Kidney epithelial cell (primary cell): ENCODE data around the gene CALN1. TPM values are rescaled to one million over a fixed set of nuclear protein-coding genes. Genes with fewer than 3 reads are reported as not detected.

Source experiments
- DNase-seq: peaks from one replicate; pipeline ENCODE4 v3.0.0-alpha.2; 2010; ENCODE audit warnings: low read depth
- H3K27me3 ChIP-seq: 2 replicates; pipeline ENCODE4 v1.6.0; 2011; ENCODE audit warnings: low read length; ENCODE audit not compliant: control insufficient read depth, insufficient read depth
- H3K36me3 ChIP-seq: 2 replicates; pipeline ENCODE4 v1.5.1; 2011; ENCODE audit warnings: low read length; ENCODE audit not compliant: control insufficient read depth, insufficient read depth
- H3K4me3 ChIP-seq: 2 replicates; pipeline ENCODE4 v1.5.1; 2011; ENCODE audit warnings: low read depth, mild to moderate bottlenecking, control low read depth, low read length
- CTCF ChIP-seq: IDR thresholded peaks from 2 replicates; pipeline ENCODE4 v1.5.1; 2011; ENCODE audit warnings: mild to moderate bottlenecking, moderate library complexity, low read length, control low read depth, inconsistent platforms; ENCODE audit not compliant: insufficient read depth, poor library complexity, severe bottlenecking
- total RNA-seq: library from RNA; depleted of rRNA; stranded (reverse); fragments of >200 nt; gene quantifications from 2 replicates; pipeline ENCODE4 v1.2.3, GENCODE V29; 2015

The CALN1 gene
- total RNA-seq, 1 donor from 2014 or later, result not detected

DNA sequence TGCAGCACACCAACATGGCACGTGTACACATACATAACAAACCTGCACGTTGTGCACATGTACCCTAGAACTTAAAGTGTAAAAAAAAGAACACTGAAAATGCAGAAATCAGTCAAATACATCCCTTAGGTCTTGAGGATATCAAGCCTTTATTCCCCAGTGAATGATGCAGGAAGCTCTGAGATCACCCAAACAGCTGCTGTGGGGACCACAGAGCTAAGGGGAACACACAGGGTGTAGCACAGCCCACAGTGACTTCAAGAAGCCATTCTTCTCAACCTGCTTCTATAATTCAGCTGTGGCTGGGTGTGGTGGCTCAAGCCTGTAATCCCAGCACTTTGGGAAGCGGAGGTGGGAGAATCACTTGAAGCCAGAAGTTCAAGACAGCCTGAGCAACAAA is 314.9 kb downstream of the CALN1 start:
- H3K4me3 ChIP-seq, result no peak overlapping the region
- DNase-seq, result no peak
- no peaks in the 10 kb centered on the region for H3K27me3 ChIP-seq
- no peaks in the 10 kb centered on the region for H3K36me3 ChIP-seq
- TF ChIP-seq CTCF, result no peak

DNA sequence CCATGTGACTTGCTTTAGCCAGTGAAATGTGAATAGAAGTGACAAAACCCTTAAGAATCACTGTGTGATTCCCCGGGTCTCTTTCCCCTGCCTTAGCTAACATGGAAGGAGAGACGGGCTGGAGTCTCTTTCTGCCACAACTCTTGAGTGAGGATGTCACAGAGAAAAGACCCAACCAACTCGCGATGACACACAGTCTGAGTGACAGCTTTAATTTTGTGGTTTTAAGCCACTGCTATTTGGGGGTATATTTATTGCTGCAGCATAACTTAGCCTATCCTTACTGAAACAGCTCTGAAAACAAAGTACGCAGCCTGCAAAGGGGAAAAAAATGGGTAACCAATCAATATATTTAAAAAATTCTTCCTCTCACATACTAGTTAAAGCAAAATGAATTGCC is 319.4 kb downstream of the CALN1 start:
- DNase-seq, result no peak
- no peaks in the 10 kb centered on the region for H3K27me3 ChIP-seq
- H3K4me3 ChIP-seq, result no peak overlapping the region
- H3K36me3 ChIP-seq, result no peaks in the 10 kb centered on the region
- TF ChIP-seq CTCF, result no peak

- no peak for TF ChIP-seq CTCF
- no peak for DNase-seq
- Histone ChIP-seq H3K36me3 (no peaks in the 10 kb centered on the region), H3K4me3 (no peak overlapping the region), H3K27me3 (no peaks in the 10 kb centered on the region)
These were observed 324.2 kb downstream of the CALN1 start for GRCh38 chr7:72087926-72088325.

- no peaks in the 10 kb centered on the region for H3K36me3 ChIP-seq
- no peak overlapping the region for H3K4me3 ChIP-seq
- H3K27me3 ChIP-seq, result no peaks in the 10 kb centered on the region
- DNase-seq, result no peak
- TF ChIP-seq CTCF, result no peak
These were observed 331.1 kb downstream of the CALN1 start for GRCh38 chr7:72080865-72081510.

DNA sequence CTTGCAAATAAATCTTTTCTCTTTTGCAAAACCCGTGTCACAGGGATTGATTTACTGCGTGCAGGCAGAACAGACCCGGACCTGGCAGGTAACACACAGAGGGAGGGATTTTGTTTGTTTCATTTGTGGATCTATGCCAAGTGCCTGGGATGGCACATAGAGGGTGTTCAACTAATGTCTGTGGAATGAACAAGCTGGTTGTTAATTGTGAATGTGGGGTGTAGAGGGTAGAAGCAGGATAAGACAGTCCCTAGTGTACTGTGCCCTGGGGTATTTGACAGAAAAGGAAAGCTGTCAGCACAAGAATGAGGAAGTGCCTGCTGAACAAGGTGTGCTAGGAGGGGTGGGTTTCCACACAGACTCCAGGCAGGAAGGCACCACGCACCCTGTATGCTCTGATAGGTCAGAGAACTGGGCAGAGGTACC is 331.8 kb downstream of the CALN1 start:
- no peaks in the 10 kb centered on the region for H3K36me3 ChIP-seq
- H3K27me3 ChIP-seq, result no peaks in the 10 kb centered on the region
- DNase-seq, result no peak
- no peak for TF ChIP-seq CTCF
- no peak overlapping the region for H3K4me3 ChIP-seq

- no peak for DNase-seq
- Histone ChIP-seq H3K4me3 (no peak overlapping the region), H3K27me3 (no peaks in the 10 kb centered on the region), H3K36me3 (no peaks in the 10 kb centered on the region)
- no peak for TF ChIP-seq CTCF
These were observed 333.3 kb downstream of the CALN1 start for GRCh38 chr7:72078856-72079255.
